CD4-positive, alpha-beta T cell treated with Interleukin-6 for 4 hours (primary cell): Measurements from ENCODE around the gene SERINC2.

Experiments used
- DNase-seq: peaks from one replicate; pipeline ENCODE4 v3.0.0-alpha.2; 2020; ENCODE audit warnings: mixed read lengths

SERINC2 gene

DNA sequence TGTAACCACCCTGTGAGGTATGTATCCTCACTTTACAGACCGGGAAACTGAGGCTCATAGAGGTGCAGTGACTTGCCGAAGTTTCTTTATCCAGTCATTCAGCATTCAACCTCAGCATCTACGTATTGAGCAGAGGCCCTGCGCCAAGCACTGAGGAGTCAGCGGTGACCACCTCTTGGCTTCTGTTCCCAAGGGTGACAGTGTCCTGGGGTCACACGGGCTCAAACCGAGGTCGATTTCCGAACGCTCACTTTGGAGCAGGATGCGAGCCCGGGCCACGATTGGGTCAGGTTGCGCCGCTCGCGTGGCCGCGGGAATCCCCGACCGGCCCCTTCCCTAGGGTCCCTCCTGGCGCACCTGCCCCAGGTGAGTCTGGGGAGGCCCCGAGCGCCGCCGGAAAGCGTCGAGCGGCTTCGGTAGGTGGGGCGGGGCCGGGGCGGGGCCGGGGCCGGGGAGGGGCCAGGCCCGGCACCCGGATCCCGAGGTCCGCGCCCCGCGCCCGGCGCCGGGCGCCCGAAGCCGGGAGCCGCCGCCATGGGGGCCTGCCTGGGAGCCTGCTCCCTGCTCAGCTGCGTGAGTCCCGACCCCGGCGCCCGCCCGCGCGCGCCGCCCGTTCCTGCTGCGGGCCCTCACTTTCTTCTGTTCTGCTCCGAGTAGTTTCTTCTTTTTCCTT lies at the start of gene SERINC2:
TSS of gene SERINC2 (plus strand) at position 482 of the 673 bp plus-strand sequence. CDS start at position 535, 53 bp downstream.
- DNase-seq: peak; percentile 55

DNA sequence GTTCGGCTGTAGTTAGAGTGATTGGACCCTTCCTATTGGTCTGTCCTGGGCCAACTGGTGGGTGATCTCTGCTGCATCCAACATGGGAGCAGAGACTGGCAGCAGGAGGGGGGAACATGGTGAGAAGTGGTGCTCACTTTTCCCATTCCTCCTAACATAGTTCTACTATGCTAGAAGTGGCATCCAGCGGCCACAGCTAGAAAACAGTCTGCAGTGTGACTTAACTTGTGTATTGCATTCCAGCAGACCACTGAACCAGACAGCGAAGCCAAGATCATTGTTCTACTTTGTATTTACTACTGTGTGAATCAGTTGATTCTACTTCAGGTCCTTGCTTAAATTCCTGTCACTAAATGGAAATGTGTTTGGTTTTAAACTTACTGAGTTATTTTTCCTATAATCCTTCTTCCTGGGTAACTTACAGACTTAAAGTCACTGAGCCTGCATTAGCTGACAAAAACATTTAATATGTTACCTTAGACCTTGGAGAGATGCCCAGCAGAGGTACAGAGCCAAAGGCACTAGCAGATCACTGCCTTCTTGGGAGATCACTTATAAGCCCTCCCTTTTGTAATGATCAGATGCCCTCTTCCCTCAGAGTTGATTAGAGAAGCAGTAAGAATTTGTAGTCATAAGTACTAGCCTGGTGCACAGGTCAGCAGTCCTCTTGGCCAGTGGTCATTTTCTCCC lies 48.3 kb upstream of the SERINC2 start:
- no peak for DNase-seq

DNA sequence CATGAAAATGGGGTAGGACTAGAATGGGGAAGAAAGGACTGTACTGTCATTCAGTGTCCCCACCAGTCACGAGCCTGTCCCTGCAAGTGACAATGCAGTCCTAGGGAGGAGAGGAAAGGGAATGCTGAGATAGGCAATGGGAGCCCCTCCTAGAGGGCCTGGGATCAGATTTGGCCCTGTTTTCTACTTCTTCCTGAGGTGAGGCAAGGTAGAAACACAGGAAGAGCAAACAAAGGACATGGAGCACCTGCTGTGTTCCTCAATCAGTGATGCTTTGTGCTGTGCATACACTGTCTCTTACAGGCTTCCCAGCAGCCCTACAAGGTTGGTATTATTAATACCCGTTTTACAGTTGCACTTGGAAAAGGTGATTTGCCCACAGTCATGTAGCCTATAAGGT lies 46.2 kb upstream of the SERINC2 start:
- DNase-seq: no peak

DNA sequence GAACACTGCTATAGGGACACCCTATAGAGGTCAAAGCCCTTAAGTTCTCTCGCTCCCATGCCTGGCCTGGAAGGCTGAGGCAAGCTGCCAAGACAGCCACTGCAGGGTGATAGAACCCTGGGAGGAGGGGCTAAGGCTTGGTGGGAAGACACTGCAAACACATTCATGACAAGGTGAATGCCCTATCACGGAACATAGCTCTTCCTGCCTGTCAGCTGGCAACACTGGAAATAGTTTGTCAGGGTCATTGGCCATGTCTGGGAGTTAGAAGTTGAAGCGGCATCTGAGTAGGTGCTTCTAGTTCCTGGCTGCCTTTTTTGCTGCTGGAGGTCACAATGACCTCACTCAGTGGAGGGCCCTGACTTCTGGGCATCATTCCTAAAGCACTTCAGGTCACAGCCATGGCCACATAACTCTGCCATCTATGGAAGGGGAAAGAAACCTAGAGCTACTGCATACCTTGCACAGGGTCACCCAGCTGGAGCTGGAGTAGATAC lies 44.4 kb upstream of the SERINC2 start:
- no peak for DNase-seq

DNA sequence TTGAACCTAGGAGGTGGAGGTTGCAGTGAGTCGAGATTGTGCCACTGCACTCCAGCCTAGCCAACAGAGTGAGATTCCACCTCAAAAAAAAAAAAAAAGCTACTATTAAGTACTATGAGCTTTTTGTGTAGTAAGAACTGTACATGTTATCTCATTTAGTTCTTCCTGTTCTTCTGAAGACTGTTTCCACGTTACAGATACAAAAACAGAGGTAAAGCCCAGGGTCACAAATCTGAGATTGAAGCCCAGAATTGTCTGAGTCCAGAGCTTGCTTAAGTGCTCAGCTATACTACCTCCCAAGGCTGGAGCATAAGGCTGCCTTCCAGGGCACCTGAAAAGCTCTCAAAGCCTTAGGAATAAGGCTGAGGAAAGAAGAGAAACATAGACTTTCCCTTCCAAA lies 43.0 kb upstream of the SERINC2 start:
- no peak for DNase-seq

DNA sequence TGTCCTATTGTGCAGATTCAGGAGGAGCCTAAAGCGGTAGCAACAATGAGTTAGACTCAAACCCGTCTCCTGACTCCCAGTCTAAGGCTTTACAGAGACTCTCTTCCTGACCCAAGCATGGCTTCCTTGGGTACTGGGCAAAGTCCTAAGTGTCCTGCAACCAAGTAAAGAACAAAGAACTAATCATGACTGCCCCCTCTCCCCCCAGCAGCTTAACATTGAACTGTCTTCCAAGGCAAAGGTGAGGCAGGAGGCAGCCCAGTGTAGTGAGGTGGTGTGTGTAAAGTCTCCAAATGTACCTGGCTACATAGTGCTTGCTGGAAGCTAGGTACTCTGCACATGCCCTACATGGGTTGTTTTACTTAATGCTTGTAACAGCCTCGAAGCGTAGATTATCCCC lies 42.4 kb upstream of the SERINC2 start:
- DNase-seq: no peak

DNA sequence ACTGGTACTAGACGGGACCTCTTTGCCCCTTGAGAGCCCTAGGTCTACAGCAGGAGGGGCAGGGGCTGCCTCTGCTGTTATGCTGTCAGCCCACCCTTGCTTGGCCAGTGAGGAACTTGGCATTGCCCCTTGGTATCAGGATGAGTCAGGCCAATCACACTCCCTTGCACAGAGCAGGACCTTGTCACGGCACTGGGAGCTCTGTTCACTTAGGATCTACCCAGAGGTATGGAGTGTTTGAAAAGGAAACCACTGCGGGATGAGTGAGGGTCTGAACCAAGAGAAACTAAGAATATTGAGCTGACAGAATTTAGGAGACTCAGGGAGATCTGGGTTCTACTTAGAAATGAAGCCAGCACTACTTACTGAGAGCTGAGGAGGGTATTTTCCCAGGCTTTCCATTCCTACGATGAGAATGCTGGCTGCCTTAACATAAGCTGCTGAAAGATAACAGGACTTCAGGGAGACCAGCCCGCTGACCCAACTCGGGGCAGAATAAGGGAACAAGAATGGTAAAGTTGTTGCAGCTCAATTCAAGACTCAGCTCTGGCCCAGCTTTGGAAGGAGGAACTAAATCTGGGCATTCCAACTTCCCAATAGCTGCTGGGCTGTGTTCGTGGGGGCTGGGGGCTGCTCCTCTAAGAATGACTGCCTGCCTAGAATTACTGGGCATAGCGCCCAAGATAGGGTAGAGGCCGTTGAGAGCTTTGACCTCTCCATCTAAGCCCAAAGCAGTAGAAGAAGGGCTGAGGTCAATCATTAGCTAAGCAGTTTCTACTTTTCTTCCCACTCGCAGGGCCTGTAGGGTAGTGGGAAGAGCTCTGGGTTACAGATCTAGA lies 41.7 kb upstream of the SERINC2 start:
- DNase-seq: no peak

DNA sequence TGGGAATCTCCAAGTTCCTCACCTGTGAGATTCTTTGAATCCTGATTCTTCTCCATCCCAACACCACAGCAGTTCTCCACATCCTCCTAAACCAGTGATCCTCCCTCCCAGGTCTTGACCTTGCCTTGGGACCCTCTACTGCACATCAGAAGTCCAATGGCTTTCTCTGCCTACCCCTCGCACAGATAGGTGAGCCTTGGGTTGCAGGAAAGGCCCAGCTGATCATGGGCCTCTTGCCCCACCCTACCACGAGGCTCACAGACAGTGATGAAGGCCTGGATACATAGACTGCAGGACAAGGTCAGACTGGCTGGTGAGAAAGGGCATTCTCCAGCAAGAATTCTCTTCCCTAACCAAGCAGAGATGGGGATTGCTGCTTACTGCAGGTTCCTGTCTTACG lies 41.0 kb upstream of the SERINC2 start:
- DNase-seq: no peak

DNA sequence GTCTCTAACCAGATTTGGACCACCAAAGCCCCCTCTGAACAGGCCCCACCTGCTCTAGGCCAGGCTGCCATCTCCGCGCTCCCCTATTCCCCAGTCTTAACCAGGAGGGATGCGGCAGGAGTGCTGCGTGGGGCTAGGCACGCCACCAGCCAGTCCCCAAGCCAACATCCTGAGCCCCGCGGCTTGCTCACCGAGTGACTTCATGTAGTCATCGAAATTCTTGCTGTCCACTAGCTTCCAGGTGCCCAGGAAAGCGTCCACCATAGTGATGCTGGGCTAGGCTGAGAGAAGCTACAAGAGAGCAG lies 40.3 kb upstream of the SERINC2 start:
- DNase-seq: no peak

DNA sequence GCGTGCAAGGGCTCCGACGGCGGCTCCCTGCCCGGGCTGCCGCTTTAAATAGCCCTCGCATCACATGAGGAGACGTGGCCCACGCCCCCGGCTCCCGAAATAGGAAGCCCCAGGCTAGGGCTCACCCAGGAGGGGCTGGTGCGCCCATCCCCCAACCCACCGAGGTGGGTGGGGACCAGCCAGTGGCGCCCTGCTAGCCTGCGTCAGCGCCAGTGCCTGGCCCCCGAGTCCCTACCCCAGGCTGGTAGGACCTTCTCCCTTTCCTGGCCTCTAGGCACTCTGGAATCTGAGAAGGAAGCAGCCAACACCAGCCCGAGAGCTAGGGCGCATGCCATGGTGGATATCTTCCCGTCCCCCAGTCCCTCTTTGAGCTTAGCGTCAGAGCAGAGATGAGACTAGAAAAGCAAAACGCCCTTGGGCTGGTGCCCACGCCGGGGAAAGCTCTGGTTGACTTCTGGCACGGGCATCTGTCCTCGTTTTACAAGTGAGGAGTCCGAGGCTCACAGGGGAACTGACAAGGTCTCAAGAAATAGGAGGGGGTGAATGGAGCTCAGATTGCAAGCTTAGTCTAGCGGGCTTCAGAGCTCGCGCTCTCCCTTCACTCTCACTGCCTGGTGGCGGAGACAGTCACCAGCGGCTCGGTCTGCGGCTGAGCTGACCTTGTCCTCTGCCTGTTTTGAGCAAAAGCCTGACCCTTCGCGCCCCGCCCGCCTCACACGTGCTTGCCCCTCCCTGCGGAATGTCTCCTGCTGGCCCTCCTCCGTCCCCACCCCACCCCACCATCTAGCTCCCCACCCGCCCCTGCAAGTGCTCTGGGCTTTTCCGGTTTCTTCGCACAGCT lies 39.7 kb upstream of the SERINC2 start, which contains the start of gene FABP3:
TSS of gene FABP3 (minus strand) at position 21 of the 841 bp plus-strand sequence. CDS start 62 bp downstream, outside the sequence.
- DNase-seq: peak; percentile 14

DNA sequence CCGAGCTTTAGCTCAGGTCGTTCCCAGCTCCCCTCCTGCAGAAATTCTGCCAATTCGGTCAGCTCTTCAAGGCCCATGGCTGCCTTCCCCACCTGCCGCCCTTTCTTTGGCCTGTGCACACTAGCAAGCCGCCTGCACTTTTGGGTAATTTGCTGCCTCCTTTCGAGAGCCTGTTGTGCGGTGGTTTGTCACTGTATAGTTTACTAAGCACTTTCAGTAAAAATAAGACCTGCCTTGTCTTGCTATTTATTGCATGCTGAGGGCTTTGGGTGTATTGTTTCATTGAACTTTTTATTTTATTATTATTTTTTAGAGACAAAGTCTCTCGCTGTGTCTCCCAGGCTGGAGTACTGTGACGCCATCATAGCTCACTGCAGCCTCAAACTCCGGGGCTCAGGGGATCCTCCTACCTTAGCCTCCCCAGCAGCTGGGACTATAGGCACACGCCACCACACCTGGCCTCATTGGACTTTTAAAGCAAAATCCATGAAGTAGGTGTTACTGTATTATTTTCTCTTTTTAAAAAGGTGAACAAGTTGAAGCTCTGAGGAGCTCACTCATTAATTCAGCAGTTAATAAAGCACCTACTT lies 39.0 kb upstream of the SERINC2 start:
- no peak for DNase-seq

DNA sequence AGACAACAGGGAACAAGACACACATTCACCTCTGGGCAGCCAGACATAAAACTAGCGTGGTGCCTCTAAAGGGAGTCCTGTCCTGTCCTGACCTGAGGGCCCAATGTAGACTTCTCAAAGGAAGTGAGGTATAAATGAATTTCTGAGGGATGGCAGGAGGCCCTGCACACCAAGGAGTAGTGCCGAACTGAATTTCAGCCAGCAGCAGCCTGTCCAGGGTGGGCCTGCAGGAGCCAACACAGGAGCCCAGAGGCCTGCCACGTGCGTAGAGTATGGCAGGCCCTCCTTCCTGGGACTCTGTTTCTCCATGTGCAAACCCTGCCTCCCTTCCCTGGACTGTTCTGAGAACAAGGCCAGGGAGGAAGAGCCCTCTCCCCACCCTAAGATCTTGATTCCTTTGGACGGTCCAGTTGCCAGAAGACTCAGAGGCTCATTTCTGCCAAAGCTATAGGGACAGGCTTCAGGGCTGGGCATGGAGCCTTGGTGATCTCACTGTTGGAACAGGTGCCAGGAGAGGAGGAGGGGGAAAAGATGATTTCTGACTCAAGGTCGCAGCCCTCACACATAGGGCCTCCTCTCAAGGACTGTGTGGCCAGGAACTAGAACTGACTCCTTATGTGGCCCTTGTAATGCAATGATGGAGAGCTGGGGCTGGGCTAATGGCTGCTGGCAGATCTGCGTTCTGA lies 38.4 kb upstream of the SERINC2 start:
- no peak for DNase-seq

DNA sequence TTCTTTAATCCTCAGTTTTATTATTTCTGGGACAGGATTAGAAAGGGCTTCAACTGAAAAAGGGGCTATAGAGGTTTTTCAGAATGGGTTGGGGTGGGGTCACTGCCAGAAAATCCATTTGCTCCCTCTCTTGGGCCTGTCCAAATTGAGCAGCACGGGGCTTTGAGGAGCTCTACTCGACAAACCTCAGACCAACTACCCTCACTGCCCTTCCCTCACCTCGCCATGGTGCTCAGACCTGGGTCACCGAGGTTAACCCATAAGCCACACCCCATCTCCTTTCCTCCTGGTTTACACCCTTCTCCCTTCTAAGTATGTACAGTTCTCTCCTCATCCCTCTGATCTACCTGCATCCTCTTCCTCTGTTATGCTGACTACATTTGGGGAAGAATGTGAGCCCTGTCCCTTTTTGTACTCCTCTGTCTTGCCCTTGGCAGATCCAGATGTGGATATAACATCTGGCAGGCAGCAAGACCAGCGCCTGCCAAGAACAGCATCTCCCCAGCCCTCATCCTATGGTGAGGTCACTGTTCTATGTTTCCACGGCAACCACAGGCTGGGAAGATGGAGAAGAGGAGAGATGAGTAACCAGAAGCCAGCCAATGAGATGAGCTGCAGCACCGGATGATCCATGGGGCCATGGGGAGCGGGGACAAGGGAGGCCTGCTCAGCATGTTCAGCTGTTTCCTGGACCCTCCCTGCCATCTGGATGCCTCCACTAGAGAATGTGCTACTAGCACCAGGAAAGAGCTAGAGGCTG lies 36.5 kb upstream of the SERINC2 start:
- DNase-seq: no peak

DNA sequence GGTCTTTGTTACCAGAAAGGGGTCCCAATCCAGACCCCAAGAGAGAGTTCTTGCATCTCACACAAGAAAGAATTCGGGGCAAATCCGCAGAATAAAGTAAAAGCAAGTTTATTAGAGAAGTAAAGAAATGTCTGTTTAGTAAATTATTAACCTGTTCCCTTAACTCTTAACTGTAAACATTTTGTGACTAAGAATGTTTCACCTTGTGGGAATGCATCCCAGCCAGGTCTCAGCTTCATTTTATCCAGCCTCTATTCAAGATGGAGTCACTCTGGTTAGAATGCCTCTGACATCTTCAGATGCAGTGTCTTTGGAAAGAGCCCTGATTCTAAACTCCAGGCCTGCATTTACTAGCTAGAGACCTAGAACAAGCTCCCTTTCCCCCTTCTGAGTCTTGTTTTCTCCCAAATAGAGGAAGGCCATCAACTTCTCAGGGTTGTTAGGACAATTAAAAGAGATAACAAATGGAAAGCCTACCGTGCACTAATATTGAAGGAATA lies 35.6 kb upstream of the SERINC2 start:
- DNase-seq: no peak

DNA sequence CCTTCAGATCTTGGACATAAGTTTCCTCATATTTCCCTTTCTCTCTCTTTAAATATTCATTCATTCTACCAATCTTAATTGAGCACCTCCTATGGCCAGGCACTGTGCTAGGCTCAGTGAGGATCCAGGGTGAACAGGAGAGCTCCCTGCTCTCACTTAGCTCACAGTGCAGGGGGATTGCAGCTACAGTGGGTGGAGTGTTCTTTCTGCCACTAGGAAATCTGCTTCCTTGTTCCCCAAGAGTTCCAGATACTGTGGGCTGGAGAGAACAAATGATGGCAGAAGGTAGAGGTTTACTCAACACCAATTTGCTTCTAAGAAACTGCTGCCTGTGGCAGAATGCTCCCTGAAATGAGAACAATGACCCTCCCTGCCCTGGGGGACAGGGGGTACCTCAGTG lies 35.0 kb upstream of the SERINC2 start:
- DNase-seq: no peak

DNA sequence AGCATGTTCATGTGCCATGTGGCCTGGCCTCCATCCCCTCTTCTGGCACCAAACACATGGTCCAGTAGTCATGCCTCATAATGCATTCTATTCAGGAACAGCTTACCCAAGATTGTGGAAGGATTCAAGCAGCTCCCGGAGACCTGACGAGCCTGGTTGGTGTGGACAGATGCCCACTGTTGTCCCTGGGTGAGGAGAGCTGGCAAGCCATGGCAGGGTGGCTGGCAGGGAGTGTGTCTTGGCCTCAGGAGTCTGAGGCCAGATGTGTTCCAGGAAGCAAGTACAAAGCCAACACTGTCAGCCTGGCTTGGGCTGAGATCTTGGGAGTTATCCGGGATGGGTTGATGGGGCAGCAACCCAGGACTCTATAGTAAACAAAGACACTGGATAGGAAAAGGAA lies 32.8 kb upstream of the SERINC2 start:
- no peak for DNase-seq

DNA sequence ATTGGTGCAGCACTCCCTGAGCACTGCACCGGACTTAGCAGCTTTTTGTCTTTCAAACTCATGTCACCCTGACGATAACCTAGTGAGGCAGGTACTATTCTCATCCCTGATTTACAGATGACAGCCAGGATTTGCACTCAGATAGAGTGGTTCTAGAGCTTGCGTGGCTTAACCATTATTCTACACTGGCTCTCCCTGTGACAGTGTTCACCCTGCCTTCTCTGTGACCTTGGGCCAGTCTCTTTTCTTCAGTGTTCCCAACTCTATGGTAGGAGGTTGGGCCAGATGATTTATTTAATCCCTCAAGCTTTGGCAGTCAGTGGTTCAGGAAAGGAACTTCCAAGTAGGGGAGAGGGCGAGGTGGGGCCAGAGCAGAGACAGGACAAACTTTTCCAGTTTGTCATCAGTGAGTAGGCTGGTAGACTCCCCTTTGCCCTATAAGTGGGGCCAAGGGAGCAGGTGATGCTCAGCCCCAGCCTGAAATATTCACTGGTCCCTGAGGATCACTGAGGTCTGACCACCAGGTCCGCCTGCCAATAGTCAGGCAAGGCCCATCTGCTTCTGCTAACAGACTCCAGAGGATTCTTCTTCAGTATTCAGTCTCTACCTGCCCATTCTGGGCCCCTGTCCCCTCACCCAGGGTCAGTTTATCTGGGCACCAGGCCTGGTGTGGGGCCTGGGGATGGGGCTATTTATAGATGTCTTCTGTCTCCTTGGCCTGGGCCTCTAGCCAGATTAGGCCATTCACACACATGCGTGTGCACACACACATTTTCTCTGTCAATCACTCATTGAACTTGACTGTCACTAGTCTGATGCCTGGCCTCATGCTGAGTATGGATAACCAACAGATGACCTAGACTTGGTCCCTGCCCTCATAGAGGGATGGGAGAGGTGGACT lies 31.4 kb upstream of the SERINC2 start:
- DNase-seq: no peak

DNA sequence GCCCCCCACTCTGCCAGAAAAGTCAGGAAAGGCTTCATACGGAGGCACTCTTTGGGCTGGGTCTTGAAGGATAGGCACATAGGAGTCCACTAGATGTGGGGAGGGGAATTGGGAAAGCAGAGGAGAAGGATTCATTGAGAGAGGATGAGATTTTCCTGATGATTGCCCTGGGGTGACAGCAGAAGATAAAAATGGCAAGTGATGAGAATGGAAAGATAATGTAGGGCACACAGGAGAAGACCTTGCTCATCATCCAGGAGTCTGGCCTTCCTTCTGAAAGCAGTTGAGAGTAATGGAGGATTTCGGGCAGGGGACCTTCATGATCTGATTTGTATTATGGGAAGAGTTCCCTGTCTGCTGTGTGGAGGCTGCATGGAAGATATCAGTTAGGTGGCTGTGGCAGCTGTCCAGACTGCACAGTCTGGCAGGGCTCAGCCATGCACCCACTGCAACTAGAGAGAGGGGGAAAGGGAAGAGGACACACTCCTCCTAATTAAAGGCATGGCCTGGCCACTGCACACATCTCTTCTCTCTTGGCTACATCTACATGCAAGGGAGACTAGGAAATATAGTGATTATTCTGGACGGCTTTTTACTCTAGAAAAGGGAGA lies 30.5 kb upstream of the SERINC2 start:
- no peak for DNase-seq

DNA sequence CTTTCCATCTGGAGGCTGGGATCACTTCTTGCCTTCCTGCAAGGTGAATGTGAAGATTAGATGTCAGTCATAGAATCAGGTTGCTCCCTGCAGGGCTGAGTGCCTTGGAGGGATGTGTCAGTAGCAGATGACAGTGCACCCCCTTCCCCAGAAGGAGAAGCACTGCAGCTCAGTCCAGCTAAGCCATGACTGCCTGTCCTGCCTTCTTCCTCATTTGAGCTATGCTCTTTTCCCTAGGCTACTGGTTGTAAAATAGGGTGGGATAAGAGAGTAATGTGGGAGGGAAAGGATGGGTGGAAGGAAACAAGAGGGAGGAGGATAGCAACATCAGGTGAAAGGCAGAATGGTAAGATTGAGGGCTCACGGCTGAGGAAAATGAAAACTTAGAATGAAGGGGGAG lies 29.0 kb upstream of the SERINC2 start:
- no peak for DNase-seq
